H1 (cell line): ENCODE results near the gene PIGU. TPM values are rescaled to one million over a fixed set of nuclear protein-coding genes. Genes with fewer than 3 reads are reported as not detected.
A peak's percentile ranks its signal among the peaks of the same experiment; 100 is the strongest.

Experiments
- CTCF ChIA-PET: fragments of 300-600 bp; sonication (Branson Sonifier 250); formaldehyde crosslinking; loops from one replicate; lab custom pipeline; 2021; ENCODE audit not compliant: partially characterized antibody; lab: Charles Lee
- POLR2A ChIA-PET: fragments of 300-600 bp; sonication (Branson Sonifier 250); formaldehyde crosslinking; loops from one replicate; lab custom pipeline; 2021; ENCODE audit warnings: inconsistent platforms; ENCODE audit not compliant: partially characterized antibody; lab: Charles Lee
- DNase-seq, 2 experiments: peaks; one replicate each; pipeline versions ENCODE4 v3.0.0 to v3.0.0-alpha.2; 2010 to 2022; ENCODE audit warnings: low spot score in 2 of 2, low read depth in 1 of 2, mixed read lengths in 1 of 2
- FAIRE-seq: peaks from 2 replicates; lab custom pipeline; 2011; peaks lifted over from hg19 to GRCh38; lab: Jason Lieb, UNC
- H2AFZ ChIP-seq: 2 replicates; pipeline ENCODE4 v1.8.1; 2012; ENCODE audit warnings: low read length, inconsistent platforms
- H2AK5ac ChIP-seq: 2 replicates; pipeline ENCODE4 v1.6.1; 2013; ENCODE audit warnings: low read depth, low read length
- H2BK120ac ChIP-seq: replicated peaks from 2 replicates; pipeline ENCODE3; 2013; ENCODE audit warnings: low read depth, low read length, inconsistent platforms
- H2BK12ac ChIP-seq: 2 replicates; pipeline ENCODE4 v1.6.1; 2013; ENCODE audit warnings: low read depth, low read length
- H2BK15ac ChIP-seq: 2 replicates; pipeline ENCODE4 v1.6.1; 2013; ENCODE audit warnings: low read length
- H2BK20ac ChIP-seq: 2 replicates; pipeline ENCODE4 v1.6.1; 2013; ENCODE audit warnings: low read length
- H2BK5ac ChIP-seq: 2 replicates; pipeline ENCODE4 v1.6.1; 2013; ENCODE audit warnings: low read depth, low read length
- H3K14ac ChIP-seq: 2 replicates; pipeline ENCODE4 v1.6.1; 2013; ENCODE audit warnings: inconsistent platforms; ENCODE audit not compliant: insufficient read length
- H3K18ac ChIP-seq: 2 replicates; pipeline ENCODE4 v1.6.1; 2013; ENCODE audit warnings: low read length; ENCODE audit errors: extremely low read depth
- H3K23ac ChIP-seq: 2 replicates; pipeline ENCODE4 v1.6.1; 2013; ENCODE audit warnings: inconsistent platforms; ENCODE audit not compliant: insufficient read length
- H3K23me2 ChIP-seq: 2 replicates; pipeline ENCODE4 v1.6.1; 2013; ENCODE audit warnings: low read depth, low read length
- H3K27ac ChIP-seq: 2 replicates; pipeline ENCODE4 v1.6.1; 2011; ENCODE audit warnings: low read depth, low read length, inconsistent platforms
- H3K27me3 ChIP-seq, 4 experiments: replicated peaks in 1 of 4; 1 replicate in 1 of 4; 2 replicates in 3 of 4; pipeline versions ENCODE4 v1.6.1 to v1.8.1; 2011 to 2013; ENCODE audit warnings: low read length in 3 of 4, mild to moderate bottlenecking in 3 of 4, inconsistent platforms in 2 of 4, mixed read lengths in 2 of 4, moderate library complexity in 1 of 4; ENCODE audit not compliant: control insufficient read depth in 3 of 4, insufficient read depth in 3 of 4; ENCODE audit errors: extremely low read depth in 1 of 4
- H3K36me3 ChIP-seq, 4 experiments: 2 replicates each; pipeline versions ENCODE4 v1.6.1 to v1.8.1; 2011 to 2013; ENCODE audit warnings: mild to moderate bottlenecking in 4 of 4, low read length in 3 of 4, moderate library complexity in 2 of 4, control low read depth in 1 of 4, inconsistent platforms in 1 of 4; ENCODE audit not compliant: insufficient read depth in 4 of 4, control insufficient read depth in 2 of 4
- H3K4ac ChIP-seq: replicated peaks from 2 replicates; pipeline ENCODE3; 2013; ENCODE audit warnings: low read length, low read depth, mixed read lengths, inconsistent platforms; ENCODE audit not compliant: insufficient read length
- H3K4me1 ChIP-seq, 4 experiments: replicated peaks in 1 of 4; 1 replicate in 1 of 4; 2 replicates in 3 of 4; pipeline versions ENCODE4 v1.6.1 to v1.8.1; 2011 to 2013; ENCODE audit warnings: low read length in 3 of 4, inconsistent platforms in 2 of 4, mixed read lengths in 1 of 4; ENCODE audit not compliant: insufficient read depth in 4 of 4, control insufficient read depth in 3 of 4
- H3K4me2 ChIP-seq, 2 experiments: 2 replicates each; pipeline versions ENCODE4 v1.6.1 to v1.8.1; 2011 to 2013; ENCODE audit warnings: low read depth in 2 of 2, low read length in 2 of 2, control low read depth in 1 of 2, inconsistent platforms in 1 of 2, mild to moderate bottlenecking in 1 of 2; ENCODE audit not compliant: insufficient read depth in 1 of 2
- H3K4me3 ChIP-seq, 4 experiments: fragments of 200-600, 300-600 bp in 1 of 4; sonication (generic), shearing (Covaris generic), sonication (Bioruptor Twin) in 1 of 4; 2 replicates each; pipeline versions ENCODE4 v1.5.1 to v1.8.1; 2011 to 2016; ENCODE audit warnings: low read length in 4 of 4, low read depth in 3 of 4, control low read depth in 2 of 4, inconsistent platforms in 2 of 4, mild to moderate bottlenecking in 2 of 4, mixed read lengths in 1 of 4, moderate library complexity in 1 of 4; ENCODE audit not compliant: insufficient read depth in 2 of 4; ENCODE audit errors: extremely low read depth in 1 of 4
- H3K56ac ChIP-seq: replicated peaks from 2 replicates; pipeline ENCODE3; 2013; ENCODE audit warnings: low read depth, mild to moderate bottlenecking, mixed read lengths, low read length, inconsistent platforms; ENCODE audit not compliant: insufficient read length
- H3K79me1 ChIP-seq: 2 replicates; pipeline ENCODE4 v1.6.1; 2013; ENCODE audit warnings: low read depth, low read length, control low read depth
- H3K79me2 ChIP-seq, 2 experiments: 2 replicates each; pipeline versions ENCODE4 v1.6.1 to v1.8.1; 2012 to 2013; ENCODE audit warnings: low read length in 2 of 2, mild to moderate bottlenecking in 2 of 2, inconsistent platforms in 1 of 2; ENCODE audit not compliant: insufficient read depth in 2 of 2, control insufficient read depth in 1 of 2
- H3K9ac ChIP-seq, 4 experiments: replicated peaks in 1 of 4; 1 replicate in 1 of 4; 2 replicates in 3 of 4; pipeline versions ENCODE4 v1.6.1 to v1.8.1; 2011 to 2013; ENCODE audit warnings: low read depth in 3 of 4, low read length in 3 of 4, control low read depth in 2 of 4, mild to moderate bottlenecking in 2 of 4, moderate library complexity in 2 of 4, inconsistent platforms in 1 of 4; ENCODE audit errors: extremely low read depth in 1 of 4
- H3K9me3 ChIP-seq, 2 experiments: 2 replicates each; pipeline versions ENCODE4 v1.6.1 to v1.8.1; 2012 to 2013; ENCODE audit warnings: mild to moderate bottlenecking in 2 of 2, moderate library complexity in 2 of 2, control low read depth in 1 of 2, inconsistent platforms in 1 of 2, low read depth in 1 of 2, low read length in 1 of 2, mixed read lengths in 1 of 2; ENCODE audit not compliant: insufficient read depth in 2 of 2
- H4K20me1 ChIP-seq, 2 experiments: replicated peaks in 1 of 2; 2 replicates each; pipeline versions ENCODE3 to v1.8.1; 2011 to 2013; ENCODE audit warnings: inconsistent platforms in 2 of 2, low read length in 2 of 2, mild to moderate bottlenecking in 1 of 2; ENCODE audit not compliant: insufficient read depth in 2 of 2, control insufficient read depth in 1 of 2
- H4K5ac ChIP-seq: 2 replicates; pipeline ENCODE4 v1.6.1; 2013; ENCODE audit warnings: low read length, low read depth, mixed read lengths, inconsistent platforms; ENCODE audit not compliant: insufficient read length
- H4K8ac ChIP-seq: 2 replicates; pipeline ENCODE4 v1.8.0; 2013; ENCODE audit warnings: mild to moderate bottlenecking, moderate library complexity, low read length, inconsistent platforms; ENCODE audit not compliant: insufficient read depth; ENCODE audit errors: extremely low read depth
- H4K91ac ChIP-seq: replicated peaks from 2 replicates; pipeline ENCODE3; 2013; ENCODE audit warnings: low read length, mixed read lengths, inconsistent platforms; ENCODE audit not compliant: insufficient read length
- ASH2L ChIP-seq: fragments of 200-600, 300-600 bp; sonication (generic); IDR thresholded peaks from one replicate; pipeline ENCODE4 v1.7.1; 2017; ENCODE audit warnings: low read length
- CTBP2 ChIP-seq: IDR thresholded peaks from 2 replicates; pipeline ENCODE4 v1.7.0; 2011; ENCODE audit warnings: borderline replicate concordance, mild to moderate bottlenecking, moderate library complexity, mixed read lengths, low read length; ENCODE audit not compliant: insufficient read depth, insufficient read length
- HDAC2 ChIP-seq, 2 experiments: fragments of 300-600 bp in 1 of 2; sonication (generic) in 1 of 2; IDR thresholded peaks; 2 replicates each; pipeline ENCODE4 v1.6.1; 2011 to 2012; ENCODE audit warnings: low read depth in 2 of 2, low read length in 2 of 2, mild to moderate bottlenecking in 2 of 2, moderate library complexity in 2 of 2, borderline replicate concordance in 1 of 2, inconsistent platforms in 1 of 2
- JUND ChIP-seq: IDR thresholded peaks from 2 replicates; pipeline ENCODE4 v1.6.1; 2011; ENCODE audit warnings: mild to moderate bottlenecking, improper control_type of control experiment, low read length
- MAFK ChIP-seq: IDR thresholded peaks from 2 replicates; pipeline ENCODE4 v1.6.1; 2012; ENCODE audit warnings: low read depth, mild to moderate bottlenecking, improper control_type of control experiment, low read length
- POLR2A ChIP-seq, 2 experiments: IDR thresholded peaks; 1 replicate in 1 of 2; 2 replicates in 1 of 2; pipeline ENCODE4 v1.6.1; 2011; ENCODE audit warnings: low read depth in 2 of 2, low read length in 2 of 2, mild to moderate bottlenecking in 2 of 2; ENCODE audit errors: control extremely low read depth in 1 of 2
- RAD21 ChIP-seq, 2 experiments: IDR thresholded peaks in 1 of 2; conservative IDR thresholded peaks in 1 of 2; 2 replicates each; pipeline ENCODE4 v1.6.1; 2011; ENCODE audit warnings: low read depth in 2 of 2, low read length in 2 of 2, improper control_type of control experiment in 1 of 2, inconsistent platforms in 1 of 2, mild to moderate bottlenecking in 1 of 2, moderate library complexity in 1 of 2
- RBBP5 ChIP-seq: IDR thresholded peaks from 2 replicates; pipeline ENCODE4 v1.7.1; 2012; ENCODE audit warnings: low read depth, mild to moderate bottlenecking, inconsistent platforms, low read length, moderate library complexity, borderline replicate concordance
- SP4 ChIP-seq: IDR thresholded peaks from 2 replicates; pipeline ENCODE4 v1.6.1; 2012; ENCODE audit warnings: low read length, inconsistent platforms
- TCF12 ChIP-seq: IDR thresholded peaks from 2 replicates; pipeline ENCODE4 v1.6.1; 2011; ENCODE audit warnings: low read depth, mild to moderate bottlenecking, low read length
- WGBS, 2 experiments: shearing (Covaris generic) in 1 of 2; methylation state at CpG; one replicate each; pipeline versions ENCODE4 v1.1.6 to v1.1.7; 2013 to 2015; ENCODE audit warnings: low lambda C conversion rate in 2 of 2, mixed read lengths in 2 of 2, inconsistent platforms in 1 of 2, low coverage in 1 of 2, missing lambda C conversion rate in 1 of 2; ENCODE audit not compliant: insufficient replicate concordance in 2 of 2, insufficient coverage in 1 of 2, insufficient read length in 1 of 2; ENCODE audit errors: extremely low coverage in 1 of 2, missing lambda C conversion rate in 1 of 2; 5-methylcytosine and 5-hydroxymethylcytosine counted together
- polyA plus RNA-seq, 7 experiments: library from polyadenylated mRNA; depleted of rRNA in 3 of 7; stranded (reverse) in 5 of 7; unstranded in 2 of 7; fragments of >200 nt in 5 of 7; fragments of 200-250 nt in 2 of 7; gene quantifications; 1 replicate in 5 of 7; 2 replicates in 1 of 7; 4 replicates in 1 of 7; pipeline versions ENCODE4 v1.2.1 to v1.2.3, GENCODE V29; 2011 to 2013; ENCODE audit warnings: missing spikeins in 2 of 7, mixed read lengths in 2 of 7
- total RNA-seq: library from RNA; stranded (reverse); fragmentation: NEBNext Ultra II Directional; extraction: Animal tissue kit (Norgen Biotek cat#: 25700); gene quantifications from 2 replicates; pipeline ENCODE4 v1.2.1, GENCODE V29; 2021

The PIGU gene
- total and polyA plus RNA-seq, 2 of the 8 experiments (the other 6 are each of a cell fraction or from before 2014, with no cell fraction given) = 28.3 to 117 TPM

- H3K23ac ChIP-seq = no peak within 1 kb of the TSS
- H3K27me3 ChIP-seq = peaks cover 0 to 16% (median 13%) of the 10 kb centered on the region in 4 experiments; a peak in 6 of 7 replicates
- CTCF ChIA-PET = interaction anchor here (0.5 to 6.5 kb wide), 8 partner anchors 19 to 186 kb away, joined by 3 to 48 read pairs (median 4); no protein-coding TSS in a partner anchor
- peak in 1 of 2 experiments; percentile 51; a peak in 1 of 4 replicates for TF ChIP-seq HDAC2 (IDR thresholded peaks at IDR 0.05; ENCODE audit: borderline replicate concordance in 1 of 2, low read depth in 2 of 2, low read length in 2 of 2)
- peak; percentile 64 to 66 for TF ChIP-seq POLR2A (IDR thresholded peaks at IDR 0.05; ENCODE audit: control extremely low read depth in 1 of 2, low read depth in 2 of 2, low read length in 2 of 2)
- 0 out of 2 replicates have a peak, but pooled peaks have one; percentile 32 for TF ChIP-seq TCF12
- TF ChIP-seq RAD21 (IDR thresholded peaks at IDR 0.05 in 1 of 2, conservative IDR thresholded peaks at IDR 0.05 in 1 of 2; ENCODE audit: low read depth in 2 of 2, low read length in 2 of 2) = no peak
- no peak for TF ChIP-seq CTBP2
- TF ChIP-seq SP4 = peak; percentile 30; the same call in 1 of the 2 replicates
- no peak for TF ChIP-seq JUND
- TF ChIP-seq RBBP5 = 0 out of 2 replicates have a peak, but pooled peaks have one; percentile 36
- no peak for TF ChIP-seq MAFK
- peak; percentile 26 for TF ChIP-seq ASH2L
Observed at GRCh38 chr20:34704177-34705007, 27.5 kb upstream of the PIGU start, which contains the start of gene TP53INP2. TSS of gene TP53INP2 (plus strand) at chr20:34704344. CDS start at chr20:34708740, 4,396 bp downstream.

More at GRCh38 chr20:34704177-34705007, 27.5 kb upstream of the PIGU start, which contains the start of gene TP53INP2:
- no peak within 1 kb of the TSS for H4K91ac ChIP-seq
- no peak within 1 kb of the TSS for H4K5ac ChIP-seq
- peak within 1 kb of the TSS; percentile 24; the same call in 1 of the 2 replicates for H3K18ac ChIP-seq
- H3K23me2 ChIP-seq = peaks cover 7% of the 10 kb centered on the region; the same call in 1 of the 2 replicates
- peak in 1 of 2 experiments; percentile 95 for DNase-seq
- no peaks in the 10 kb centered on the region for H3K36me3 ChIP-seq
- H3K56ac ChIP-seq = no peak within 1 kb of the TSS
- H3K4ac ChIP-seq = no peak within 1 kb of the TSS
- H3K9ac ChIP-seq = peak within 1 kb of the TSS; percentile 54 to 82 (median 72); a peak in 6 of 7 replicates
- peak within 1 kb of the TSS; percentile 82 for H3K14ac ChIP-seq
- no peaks in the 10 kb centered on the region for H3K79me1 ChIP-seq
- H3K9me3 ChIP-seq = no peaks in the 10 kb centered on the region
- FAIRE-seq = no peak
- H2AK5ac ChIP-seq = no peak within 1 kb of the TSS
- H2BK5ac ChIP-seq = no peak within 1 kb of the TSS
- no peak within 1 kb of the TSS for H2BK20ac ChIP-seq
- H3K4me1 ChIP-seq = peaks cover 0 to 9% (median 5%) of the 10 kb centered on the region in 4 experiments; a peak in 4 of 7 replicates
- H2BK120ac ChIP-seq = no peak within 1 kb of the TSS
- peaks cover 0 to 2% of the 10 kb centered on the region in 2 experiments for H4K20me1 ChIP-seq
- peak within 1 kb of the TSS; percentile 75 to 90 (median 82) for H3K4me3 ChIP-seq
- 0 out of 2 replicates have a peak within 1 kb of the TSS, but pooled peaks have one; percentile 83 for H2BK15ac ChIP-seq
- 0 out of 2 replicates have a peak within 1 kb of the TSS, but pooled peaks have one; percentile 80 for H2BK12ac ChIP-seq
- H4K8ac ChIP-seq = peak within 1 kb of the TSS; percentile 77
- peak within 1 kb of the TSS; percentile 73; the same call in 1 of the 2 replicates for H3K27ac ChIP-seq
- H2AFZ ChIP-seq = peak within 1 kb of the TSS; percentile 87
- no peaks in the 10 kb centered on the region for H3K79me2 ChIP-seq
- POLR2A ChIA-PET = interaction anchor here (1.0 to 1.7 kb wide), 8 partner anchors 10 to 402 kb away, joined by 3 to 8 read pairs (median 3); partner anchors contain the start of genes DYNLRB1 and PIGU
- peak within 1 kb of the TSS; percentile 96 to 100 for H3K4me2 ChIP-seq
- WGBS, 2 experiments = 4% methylated on average over 34 of the region's 82 CpGs; no CpG with 5 or more reads in 1 of the 2 experiments
